Uterus (tissue), 2 donors: ENCODE results near the gene TMEM200A.

ENCODE experiments used
- POLR2A ChIP-seq, 2 donors: fragments of 450-650 bp; IDR thresholded peaks; one replicate each; pipeline ENCODE4 v1.6.1; 2016; ENCODE audit warnings: antibody characterized with exemption in 2 of 2, mild to moderate bottlenecking in 1 of 2, moderate library complexity in 1 of 2
- TF ChIP-seq, protein P1 (sequence below), 4 experiments: fragments of 200-600 bp in 2 of 4; fragments of 450-650 bp in 2 of 4; sonication (generic) in 2 of 4; IDR thresholded peaks; one replicate each; pipeline ENCODE4 v1.5.1; 2016 to 2019; ENCODE audit warnings: antibody characterized with exemption in 4 of 4, mild to moderate bottlenecking in 2 of 4, moderate library complexity in 1 of 4

DNA sequence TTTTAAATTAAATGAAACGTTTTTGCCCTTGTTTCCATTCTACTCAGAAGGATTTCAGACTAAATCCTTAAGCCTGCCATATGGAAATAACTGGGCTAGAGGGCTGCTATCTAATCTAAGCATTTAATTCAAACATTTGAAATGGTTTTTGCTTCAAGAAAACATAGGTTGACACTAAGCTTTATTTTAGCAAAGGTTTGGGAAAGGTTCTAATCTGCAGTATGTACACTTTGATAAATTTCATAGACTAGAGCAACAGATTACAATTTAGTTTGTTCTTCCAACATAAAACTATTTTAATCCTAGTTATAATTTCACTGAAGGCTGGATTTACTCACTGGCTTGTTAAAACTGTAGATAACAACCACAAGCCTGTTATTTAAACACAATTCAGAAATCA is 72.1 kb downstream of the TMEM200A start:
- TF ChIP-seq, protein P1, sequence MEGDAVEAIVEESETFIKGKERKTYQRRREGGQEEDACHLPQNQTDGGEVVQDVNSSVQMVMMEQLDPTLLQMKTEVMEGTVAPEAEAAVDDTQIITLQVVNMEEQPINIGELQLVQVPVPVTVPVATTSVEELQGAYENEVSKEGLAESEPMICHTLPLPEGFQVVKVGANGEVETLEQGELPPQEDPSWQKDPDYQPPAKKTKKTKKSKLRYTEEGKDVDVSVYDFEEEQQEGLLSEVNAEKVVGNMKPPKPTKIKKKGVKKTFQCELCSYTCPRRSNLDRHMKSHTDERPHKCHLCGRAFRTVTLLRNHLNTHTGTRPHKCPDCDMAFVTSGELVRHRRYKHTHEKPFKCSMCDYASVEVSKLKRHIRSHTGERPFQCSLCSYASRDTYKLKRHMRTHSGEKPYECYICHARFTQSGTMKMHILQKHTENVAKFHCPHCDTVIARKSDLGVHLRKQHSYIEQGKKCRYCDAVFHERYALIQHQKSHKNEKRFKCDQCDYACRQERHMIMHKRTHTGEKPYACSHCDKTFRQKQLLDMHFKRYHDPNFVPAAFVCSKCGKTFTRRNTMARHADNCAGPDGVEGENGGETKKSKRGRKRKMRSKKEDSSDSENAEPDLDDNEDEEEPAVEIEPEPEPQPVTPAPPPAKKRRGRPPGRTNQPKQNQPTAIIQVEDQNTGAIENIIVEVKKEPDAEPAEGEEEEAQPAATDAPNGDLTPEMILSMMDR (IDR thresholded peaks at IDR 0.05): no peak
- no peak for TF ChIP-seq POLR2A (IDR thresholded peaks at IDR 0.05)
